GM18499 (cell line): ENCODE data around the gene FRRS1.
"Not testable (repeated sequence)": the region's sequence is repeated elsewhere in the genome, so short reads cannot be mapped to it uniquely, and the experiment has no call there.

Experiments used
- ATAC-seq: cut with Tn5 transposase; IDR thresholded peaks from one replicate; pipeline ENCODE4 v1.9.1; 2021; ENCODE audit warnings: moderate number of reproducible peaks; ENCODE audit not compliant: insufficient read depth, unreplicated experiment

The FRRS1 gene

GRCh38 chr1:99766378-99766800 lies at the start of gene FRRS1:
FRRS1 (minus strand) TSS chr1:99766635; CDS start chr1:99748768, 17,867 bp downstream.
- peak; percentile 91 for ATAC-seq

DNA sequence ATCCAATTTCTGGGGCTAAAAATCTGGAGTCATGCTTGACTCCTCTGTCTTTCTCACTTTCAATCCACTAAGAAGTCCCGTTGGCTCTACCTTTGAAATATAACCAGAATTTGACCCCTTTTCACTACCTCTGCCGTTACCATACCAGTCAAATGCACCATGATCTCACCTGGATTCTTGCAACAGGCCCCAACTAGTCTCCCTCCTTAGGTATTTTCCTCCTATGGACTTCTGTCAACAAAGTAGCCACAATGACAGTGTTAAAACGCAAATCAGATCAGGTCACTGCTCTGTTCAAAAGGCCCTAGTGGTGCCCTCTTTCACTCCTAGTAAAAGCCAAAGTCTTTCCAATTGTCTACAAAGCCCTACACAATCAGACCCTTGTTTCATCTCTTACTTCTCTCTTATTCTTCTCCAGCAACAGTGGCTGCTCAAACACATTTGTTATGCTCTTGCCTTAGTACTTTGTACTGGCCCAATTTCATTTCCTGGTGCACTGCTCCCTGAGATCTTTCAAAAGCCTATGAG lies 48.0 kb upstream of the FRRS1 start:
- no peak for ATAC-seq

DNA sequence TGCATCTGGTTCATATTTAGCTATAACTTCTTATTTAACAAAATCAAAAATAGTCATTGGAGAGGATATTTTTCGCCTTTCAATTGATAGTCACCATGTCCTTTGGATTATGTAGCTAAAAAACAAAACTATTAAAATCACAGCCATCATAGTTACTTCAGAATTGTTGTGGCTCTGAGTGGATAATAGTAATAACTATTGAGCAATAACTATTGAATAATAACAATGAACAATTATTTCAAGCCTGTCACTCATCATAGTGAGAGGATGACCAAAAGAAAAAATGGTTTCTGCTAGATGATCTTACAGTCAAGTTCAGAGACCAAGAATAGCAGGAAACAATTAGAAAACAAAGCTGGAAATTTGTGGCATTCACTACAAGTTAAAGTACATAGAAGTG lies 45.3 kb upstream of the FRRS1 start:
- no peak for ATAC-seq

DNA sequence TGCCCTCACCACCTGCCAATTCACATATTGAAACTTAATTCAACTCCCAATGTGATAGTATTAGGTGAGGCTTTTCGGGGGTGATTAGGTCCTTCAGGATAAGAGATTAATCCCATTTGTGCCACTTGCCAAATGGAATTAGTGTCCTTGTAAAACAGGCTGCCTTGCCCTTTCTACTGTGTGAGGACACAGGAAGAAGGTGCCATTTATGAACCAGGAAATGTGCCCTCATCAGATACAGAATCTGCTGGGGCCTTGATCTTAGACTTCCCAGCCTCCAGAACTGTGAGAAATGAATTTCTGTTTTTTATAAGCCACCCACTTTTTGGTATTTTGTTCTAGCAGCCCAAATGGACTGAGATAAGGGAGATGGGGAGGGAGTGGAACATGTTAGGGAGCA lies 44.6 kb upstream of the FRRS1 start:
- no peak for ATAC-seq

DNA sequence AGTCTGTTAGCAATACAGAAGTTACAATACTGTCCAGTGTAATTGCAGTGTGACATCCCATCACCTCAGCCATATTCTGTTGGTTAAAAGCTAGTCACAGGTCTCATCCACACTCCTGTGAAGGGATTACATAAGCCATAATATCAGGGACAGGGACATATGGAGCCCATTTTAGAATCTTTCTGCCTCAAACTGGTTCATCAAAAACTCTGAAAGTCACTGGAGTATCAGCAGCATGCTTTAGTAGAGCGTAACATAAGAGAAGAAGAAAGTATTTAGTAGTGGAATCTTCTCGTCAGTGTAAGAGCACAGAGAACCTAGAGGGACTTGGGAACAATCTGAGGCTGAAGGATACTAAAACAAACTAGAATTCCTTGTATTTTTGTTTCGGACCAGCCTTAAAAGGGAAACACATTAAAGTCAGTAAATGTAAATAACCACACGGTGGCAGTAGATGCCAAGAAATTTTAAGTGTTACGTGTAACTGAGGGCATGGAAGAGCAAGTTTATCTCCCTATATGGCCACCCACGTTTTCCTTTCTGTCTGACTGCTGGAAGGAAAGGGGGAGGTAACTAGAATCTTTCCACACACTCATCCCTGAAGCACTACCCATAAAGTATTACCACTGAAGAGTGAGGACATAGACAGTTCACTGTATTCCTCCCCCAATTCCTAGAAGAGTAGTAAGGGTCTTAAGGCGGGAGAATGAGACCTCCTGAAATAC lies 42.1 kb upstream of the FRRS1 start:
- peak; percentile 96 for ATAC-seq

DNA sequence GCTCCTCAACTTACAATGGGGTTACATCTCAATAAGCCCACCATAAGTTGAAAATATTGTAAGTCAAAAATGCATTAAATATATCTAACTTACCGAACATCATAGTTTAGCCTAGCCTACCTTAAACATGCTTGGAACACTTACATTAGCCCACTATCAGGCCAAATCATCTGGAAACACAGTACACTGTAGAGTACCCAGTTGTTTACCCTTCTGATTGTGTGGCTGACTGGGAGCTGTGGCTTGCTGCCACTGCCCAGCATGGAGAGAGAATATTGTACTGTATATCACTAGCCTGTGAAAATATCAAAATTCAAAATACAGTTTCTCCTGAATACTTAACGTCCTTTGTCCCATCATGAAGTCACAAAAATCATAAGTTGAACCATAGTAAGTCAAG lies 40.4 kb upstream of the FRRS1 start:
- ATAC-seq: no peak

DNA sequence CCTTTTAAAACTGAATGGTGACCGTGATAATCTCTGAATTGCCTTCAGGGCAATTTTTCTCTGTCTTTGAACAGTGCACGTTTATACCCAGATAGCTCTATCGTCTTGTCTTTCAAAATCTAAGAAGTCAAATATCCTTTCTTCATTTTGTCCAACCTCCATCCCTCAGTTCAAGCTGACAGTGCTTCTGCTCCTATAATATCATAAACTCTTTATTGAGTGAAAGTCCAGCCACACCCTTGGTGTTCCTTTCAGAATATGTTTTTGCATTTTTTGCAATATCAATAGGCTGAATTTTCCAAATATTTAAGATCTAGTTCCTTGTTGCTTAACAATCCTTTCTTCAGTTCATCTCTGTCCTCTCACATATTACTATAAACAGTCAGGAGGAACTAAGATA lies 35.1 kb upstream of the FRRS1 start:
- ATAC-seq: no peak

DNA sequence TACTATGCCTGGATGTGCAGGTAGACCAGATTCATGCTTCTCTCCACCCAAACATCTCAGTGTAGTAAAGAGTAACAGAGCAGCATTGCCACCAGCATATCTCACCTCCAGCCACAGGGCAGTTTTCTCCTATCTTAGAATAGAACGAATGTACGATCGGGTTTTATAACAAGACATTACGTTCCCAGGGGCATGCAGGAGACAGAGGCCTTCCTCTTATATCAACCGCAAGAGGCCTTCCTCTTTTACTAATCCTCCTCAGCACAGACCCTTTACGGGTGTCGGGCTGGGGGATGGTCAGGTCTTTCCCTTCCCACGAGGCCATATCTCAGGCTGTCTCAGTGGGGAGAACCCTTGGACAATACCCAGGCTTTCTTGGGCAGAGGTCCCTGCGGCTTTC lies 27.4 kb upstream of the FRRS1 start:
- not testable (repeated sequence) for ATAC-seq

DNA sequence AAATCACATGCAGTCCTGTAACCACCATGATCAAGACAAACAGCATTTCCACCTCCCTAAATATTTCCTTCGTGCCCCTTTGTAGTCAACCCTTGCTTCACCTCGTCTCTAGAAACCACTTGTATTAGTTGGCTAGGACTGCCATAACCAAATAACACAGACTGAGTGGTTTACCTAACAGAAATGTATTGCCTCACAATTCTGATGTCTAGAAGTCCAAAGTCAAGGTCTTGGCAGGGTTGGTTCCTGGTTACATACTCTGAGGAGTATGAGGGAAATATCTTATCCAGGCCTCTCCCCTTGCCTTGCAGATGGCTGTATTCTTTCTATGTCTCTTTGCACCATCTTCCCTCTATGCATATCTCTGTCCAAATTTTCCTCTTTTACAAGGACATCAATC lies 23.3 kb upstream of the FRRS1 start:
- ATAC-seq: no peak

GRCh38 chr1:99788896-99789295 lies 22.5 kb upstream of the FRRS1 start:
- no peak for ATAC-seq

DNA sequence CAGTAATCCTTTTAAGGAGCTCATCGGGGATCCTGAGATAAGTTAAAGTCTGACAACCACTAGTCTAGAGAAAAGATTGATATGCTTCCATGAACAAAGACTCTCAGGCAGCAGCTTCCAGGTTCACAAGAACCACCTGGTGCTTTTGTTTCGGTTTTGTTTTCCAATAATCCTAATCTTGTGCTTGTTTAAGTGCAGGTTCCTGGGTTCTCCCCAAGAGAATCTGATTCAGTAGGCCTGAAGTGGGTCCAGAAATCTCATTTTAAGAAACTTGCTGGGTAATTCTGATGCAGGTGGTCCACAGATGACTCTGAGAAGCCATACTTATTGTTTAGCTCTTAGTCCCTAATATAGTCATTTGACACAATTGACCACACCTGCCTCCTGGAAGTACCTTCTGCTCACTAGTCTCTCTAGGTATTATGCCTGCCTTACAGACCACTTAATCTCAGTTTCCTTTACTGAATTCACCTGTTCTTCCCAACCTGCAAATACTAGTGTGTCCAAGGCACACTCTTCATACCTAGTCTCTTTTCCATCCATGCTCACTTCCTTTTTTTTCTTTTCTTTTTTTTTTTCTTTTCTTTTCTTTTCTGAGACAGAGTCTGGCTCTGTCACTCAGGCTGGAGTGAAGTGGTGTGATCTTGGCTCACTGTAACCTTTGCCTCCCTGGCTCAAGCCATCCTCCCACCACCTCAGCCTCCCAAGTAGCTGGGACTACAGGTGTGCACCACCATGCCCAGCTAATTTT lies 20.5 kb upstream of the FRRS1 start:
- peak; percentile 57 for ATAC-seq

- no peak for ATAC-seq
Observed at GRCh38 chr1:99784809-99785255, 18.4 kb upstream of the FRRS1 start.

DNA sequence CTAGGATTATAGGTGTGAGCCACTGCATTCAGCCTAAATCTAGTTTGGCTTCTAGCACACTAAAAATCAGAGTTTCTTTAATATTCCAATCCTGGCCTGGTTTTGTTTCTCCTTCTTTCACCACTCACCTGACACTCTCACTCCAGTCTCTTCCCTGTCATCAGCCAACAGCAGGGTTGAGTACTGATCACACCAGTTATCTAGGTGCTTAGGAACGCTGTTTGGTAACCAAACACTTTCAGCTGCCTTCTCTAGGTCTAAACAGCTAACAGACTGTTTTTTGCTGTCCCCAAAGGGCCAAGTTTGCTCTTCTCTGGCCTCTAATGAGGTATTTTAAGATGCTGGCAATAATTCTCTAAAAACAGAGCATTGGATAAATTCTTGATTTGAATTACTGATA lies 17.7 kb upstream of the FRRS1 start:
- ATAC-seq: no peak

DNA sequence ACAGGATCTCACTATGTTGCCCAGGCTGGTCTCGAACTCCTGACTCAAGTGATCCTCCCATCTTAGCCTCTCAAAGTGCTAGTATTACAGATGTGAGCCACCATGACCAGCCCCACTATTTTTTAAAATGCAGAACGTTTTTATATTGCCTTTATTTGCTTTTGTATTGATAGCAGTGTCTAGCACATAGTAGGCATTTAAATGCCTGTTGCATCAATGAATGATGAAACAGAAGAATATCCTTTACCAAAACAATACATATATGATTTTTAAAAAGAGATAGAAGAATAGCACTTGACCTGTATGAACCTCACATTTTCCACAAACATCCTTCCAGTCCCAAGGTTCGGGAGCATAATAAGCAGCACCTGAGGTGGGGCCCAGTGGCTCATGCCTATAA lies 16.5 kb upstream of the FRRS1 start:
- no peak for ATAC-seq

DNA sequence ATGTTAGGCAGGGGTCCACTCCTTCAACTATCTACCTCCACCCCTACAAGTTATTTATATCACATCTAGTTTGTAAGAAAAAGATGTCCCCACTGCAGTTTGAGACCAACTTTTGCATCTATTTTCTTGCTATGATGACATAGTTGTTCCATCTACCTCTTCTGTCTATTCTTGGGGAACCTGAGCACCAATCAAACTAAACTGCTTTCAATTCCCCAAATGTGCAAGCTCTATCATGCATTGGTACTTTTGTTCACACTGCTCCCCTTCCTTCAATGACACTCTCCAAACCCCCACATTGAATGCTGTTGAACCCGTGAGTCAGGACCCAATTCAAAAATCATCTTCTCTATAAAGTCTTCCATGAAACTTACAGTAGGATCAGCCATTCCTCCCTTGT lies 16.0 kb upstream of the FRRS1 start:
- ATAC-seq: no peak

- no peak for ATAC-seq
Observed at GRCh38 chr1:99781798-99782197, 15.4 kb upstream of the FRRS1 start.

DNA sequence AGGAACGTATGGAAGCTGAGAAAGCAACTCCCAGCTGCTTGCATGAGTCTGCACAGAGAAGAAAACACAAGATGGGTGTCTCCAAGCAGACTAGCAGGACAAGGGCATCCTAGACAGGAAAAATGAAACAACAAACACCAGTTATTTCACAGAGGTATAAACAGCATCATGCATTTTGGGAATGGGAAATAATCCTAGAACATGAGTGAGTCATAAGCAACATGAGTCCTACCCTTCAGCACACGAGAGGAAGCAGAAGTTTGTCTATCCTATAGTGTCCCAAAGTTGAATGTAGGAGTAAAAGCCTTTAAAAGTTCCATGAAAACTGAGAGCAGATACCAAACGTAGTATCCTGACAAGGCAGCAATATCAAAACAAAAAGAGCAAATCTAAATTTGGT lies 11.3 kb upstream of the FRRS1 start:
- no peak for ATAC-seq

- ATAC-seq: no peak
Observed at GRCh38 chr1:99776120-99776519, 9.7 kb upstream of the FRRS1 start.

- no peak for ATAC-seq
Observed at GRCh38 chr1:99772809-99773208, 6.4 kb upstream of the FRRS1 start.

DNA sequence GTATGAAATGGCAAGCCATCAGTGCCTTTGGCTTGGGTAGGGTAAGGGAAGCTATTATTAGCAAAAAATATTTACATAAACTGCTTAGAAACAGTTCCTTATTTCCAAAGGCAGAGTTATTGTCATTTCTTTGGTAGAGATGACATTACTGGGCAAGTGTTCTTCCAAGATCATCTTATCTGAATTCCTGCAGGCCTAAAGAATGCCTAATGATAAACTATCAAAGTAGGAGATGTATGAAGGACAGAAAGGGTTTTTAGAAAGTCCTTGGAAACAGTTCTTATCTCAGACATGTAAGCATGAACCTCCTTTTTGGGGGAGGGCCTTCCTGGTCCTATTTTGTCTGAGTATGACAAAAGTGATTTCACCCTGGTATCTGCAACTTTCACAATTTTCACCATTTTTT lies 5.1 kb upstream of the FRRS1 start:
- ATAC-seq: no peak

DNA sequence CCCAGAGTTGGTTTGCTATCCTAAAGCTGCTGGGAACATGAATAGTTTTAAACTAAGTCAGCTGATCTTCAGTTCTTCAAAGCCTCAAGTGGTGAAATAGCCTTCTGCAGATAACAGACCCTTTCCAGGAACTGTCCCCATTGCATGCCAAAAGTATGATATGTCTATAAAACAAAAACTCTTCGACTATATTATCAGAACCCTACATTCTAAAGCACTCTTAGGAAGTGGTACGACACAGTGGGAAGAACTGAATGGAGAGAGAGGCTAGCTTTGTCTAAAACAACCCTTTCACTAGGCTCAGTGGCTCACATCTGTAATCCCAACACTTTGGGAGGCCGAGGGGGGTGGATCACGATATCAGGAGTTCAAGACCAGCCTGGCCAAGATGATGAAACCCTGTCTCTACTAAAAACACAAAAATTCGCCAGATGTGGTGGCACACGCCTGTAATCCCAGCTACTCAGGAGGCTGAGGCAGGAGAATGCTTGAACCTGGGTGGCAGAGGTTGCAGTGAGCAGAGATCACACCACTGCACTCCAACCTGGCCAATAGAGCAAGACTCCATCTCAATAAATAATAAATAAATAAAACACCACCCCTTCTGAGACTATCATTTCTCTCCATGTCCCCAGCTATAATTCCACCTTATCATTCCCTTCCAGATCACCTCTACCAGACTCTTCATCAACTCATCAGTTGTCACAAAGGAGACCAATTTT lies 2.2 kb upstream of the FRRS1 start:
- ATAC-seq: no peak
